Nephron (organoid): ENCODE data around the gene TBC1D5.

Experiments used
- H3K27ac Mint-ChIP-seq, 3 experiments: 2 replicates each; pipeline ENCODE4 v1.8.0; 2020; ENCODE audit warnings: mixed read lengths in 3 of 3, mild to moderate bottlenecking in 2 of 3, moderate library complexity in 1 of 3
- H3K27me3 Mint-ChIP-seq: 2 replicates; pipeline ENCODE4 v1.8.0; 2021; ENCODE audit warnings: low read depth, mild to moderate bottlenecking, moderate library complexity, mixed read lengths
- H3K36me3 Mint-ChIP-seq: 2 replicates; pipeline ENCODE4 v1.8.0; 2020; ENCODE audit warnings: low read depth, mixed read lengths
- H3K4me1 Mint-ChIP-seq: 2 replicates; pipeline ENCODE4 v1.8.0; 2020; ENCODE audit warnings: mixed read lengths
- H3K4me3 Mint-ChIP-seq, 3 experiments: 2 replicates each; pipeline ENCODE4 v1.8.0; 2020; ENCODE audit warnings: mild to moderate bottlenecking in 3 of 3, mixed read lengths in 3 of 3, moderate library complexity in 2 of 3
- H3K9me3 Mint-ChIP-seq: 2 replicates; pipeline ENCODE4 v1.8.0; 2020; ENCODE audit warnings: mixed read lengths
- TF ChIP-seq, protein P1 (sequence below), 3 experiments: fragments of 200-600 bp; sonication (generic); IDR thresholded peaks; one replicate each; pipeline ENCODE4 v1.5.0; 2021; ENCODE audit warnings: antibody characterized with exemption in 3 of 3; ENCODE audit not compliant: unreplicated experiment in 3 of 3

Gene TBC1D5

GRCh38 chr3:17301271-17301670, 441.2 kb downstream of the TBC1D5 start:
- no peak overlapping the region for H3K27ac Mint-ChIP-seq

DNA sequence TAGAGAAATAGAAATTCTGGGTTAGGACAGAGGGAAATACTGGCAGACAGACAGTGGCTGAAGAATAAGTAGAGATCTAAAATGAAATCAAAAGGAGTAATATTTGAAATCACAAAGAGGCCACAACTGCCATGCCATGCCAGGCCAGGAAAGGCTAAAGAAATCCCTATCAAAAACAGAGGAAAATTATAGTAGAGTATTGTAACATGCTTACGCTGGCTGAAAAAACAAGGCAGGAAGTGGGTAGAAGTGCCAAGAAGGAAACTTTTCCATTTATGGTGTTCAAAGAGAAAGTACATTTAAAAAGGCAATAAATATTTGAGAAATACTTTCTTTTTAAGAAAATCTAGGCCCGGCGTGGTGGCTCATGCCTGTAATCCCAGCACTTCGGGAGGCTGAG, 442.0 kb downstream of the TBC1D5 start:
- no peaks in the 10 kb centered on the region for H3K27me3 Mint-ChIP-seq
- TF ChIP-seq, protein P1, sequence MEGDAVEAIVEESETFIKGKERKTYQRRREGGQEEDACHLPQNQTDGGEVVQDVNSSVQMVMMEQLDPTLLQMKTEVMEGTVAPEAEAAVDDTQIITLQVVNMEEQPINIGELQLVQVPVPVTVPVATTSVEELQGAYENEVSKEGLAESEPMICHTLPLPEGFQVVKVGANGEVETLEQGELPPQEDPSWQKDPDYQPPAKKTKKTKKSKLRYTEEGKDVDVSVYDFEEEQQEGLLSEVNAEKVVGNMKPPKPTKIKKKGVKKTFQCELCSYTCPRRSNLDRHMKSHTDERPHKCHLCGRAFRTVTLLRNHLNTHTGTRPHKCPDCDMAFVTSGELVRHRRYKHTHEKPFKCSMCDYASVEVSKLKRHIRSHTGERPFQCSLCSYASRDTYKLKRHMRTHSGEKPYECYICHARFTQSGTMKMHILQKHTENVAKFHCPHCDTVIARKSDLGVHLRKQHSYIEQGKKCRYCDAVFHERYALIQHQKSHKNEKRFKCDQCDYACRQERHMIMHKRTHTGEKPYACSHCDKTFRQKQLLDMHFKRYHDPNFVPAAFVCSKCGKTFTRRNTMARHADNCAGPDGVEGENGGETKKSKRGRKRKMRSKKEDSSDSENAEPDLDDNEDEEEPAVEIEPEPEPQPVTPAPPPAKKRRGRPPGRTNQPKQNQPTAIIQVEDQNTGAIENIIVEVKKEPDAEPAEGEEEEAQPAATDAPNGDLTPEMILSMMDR (IDR thresholded peaks at IDR 0.05; ENCODE audit: unreplicated experiment in 3 of 3), result no peak
- no peak overlapping the region for H3K4me3 Mint-ChIP-seq
- H3K4me1 Mint-ChIP-seq, result no peaks in the 10 kb centered on the region
- H3K27ac Mint-ChIP-seq, result no peak overlapping the region
- no peaks in the 10 kb centered on the region for H3K9me3 Mint-ChIP-seq
- H3K36me3 Mint-ChIP-seq, result no peaks in the 10 kb centered on the region

More at GRCh38 chr3:17301271-17301670, 441.2 kb downstream of the TBC1D5 start:
- H3K4me3 Mint-ChIP-seq, result no peak overlapping the region
- H3K9me3 Mint-ChIP-seq, result no peaks in the 10 kb centered on the region
- no peaks in the 10 kb centered on the region for H3K36me3 Mint-ChIP-seq
- no peaks in the 10 kb centered on the region for H3K4me1 Mint-ChIP-seq
- no peaks in the 10 kb centered on the region for H3K27me3 Mint-ChIP-seq
- TF ChIP-seq, protein P1 (IDR thresholded peaks at IDR 0.05; ENCODE audit: unreplicated experiment in 3 of 3), result no peak

GRCh38 chr3:17298038-17298437, 444.4 kb downstream of the TBC1D5 start:
- Mint-ChIP-seq H3K27me3 (no peaks in the 10 kb centered on the region), H3K4me3 (no peak overlapping the region), H3K9me3 (no peaks in the 10 kb centered on the region), H3K27ac (no peak overlapping the region), H3K36me3 (no peaks in the 10 kb centered on the region), H3K4me1 (no peaks in the 10 kb centered on the region)
- TF ChIP-seq, protein P1 (IDR thresholded peaks at IDR 0.05; ENCODE audit: unreplicated experiment in 3 of 3), result no peak

- TF ChIP-seq, protein P1 (IDR thresholded peaks at IDR 0.05; ENCODE audit: unreplicated experiment in 3 of 3), result no peak
- Mint-ChIP-seq H3K9me3 (no peaks in the 10 kb centered on the region), H3K36me3 (no peaks in the 10 kb centered on the region), H3K4me3 (no peak overlapping the region), H3K4me1 (no peaks in the 10 kb centered on the region), H3K27me3 (no peaks in the 10 kb centered on the region), H3K27ac (no peak overlapping the region)
These were observed 449.9 kb downstream of the TBC1D5 start for GRCh38 chr3:17292556-17292955.

- Mint-ChIP-seq H3K4me1 (no peaks in the 10 kb centered on the region), H3K9me3 (no peaks in the 10 kb centered on the region)
These were observed 451.5 kb downstream of the TBC1D5 start for GRCh38 chr3:17290894-17291293.

GRCh38 chr3:17288839-17289399, 453.5 kb downstream of the TBC1D5 start:
- TF ChIP-seq, protein P1 (IDR thresholded peaks at IDR 0.05; ENCODE audit: unreplicated experiment in 3 of 3), result no peak
- H3K36me3 Mint-ChIP-seq, result no peaks in the 10 kb centered on the region
- H3K27me3 Mint-ChIP-seq, result peaks cover 1% of the 10 kb centered on the region
- H3K4me3 Mint-ChIP-seq, result no peak overlapping the region
- H3K4me1 Mint-ChIP-seq, result no peaks in the 10 kb centered on the region
- H3K27ac Mint-ChIP-seq, result no peak overlapping the region
- H3K9me3 Mint-ChIP-seq, result no peaks in the 10 kb centered on the region

More at GRCh38 chr3:17290894-17291293, 451.5 kb downstream of the TBC1D5 start:
- no peak overlapping the region for H3K4me3 Mint-ChIP-seq
- no peaks in the 10 kb centered on the region for H3K27me3 Mint-ChIP-seq
- H3K36me3 Mint-ChIP-seq, result no peaks in the 10 kb centered on the region
- TF ChIP-seq, protein P1 (IDR thresholded peaks at IDR 0.05; ENCODE audit: unreplicated experiment in 3 of 3), result no peak
- H3K27ac Mint-ChIP-seq, result no peak overlapping the region
